ENCODE data around the gene VEGFD.

Gene VEGFD

DNA sequence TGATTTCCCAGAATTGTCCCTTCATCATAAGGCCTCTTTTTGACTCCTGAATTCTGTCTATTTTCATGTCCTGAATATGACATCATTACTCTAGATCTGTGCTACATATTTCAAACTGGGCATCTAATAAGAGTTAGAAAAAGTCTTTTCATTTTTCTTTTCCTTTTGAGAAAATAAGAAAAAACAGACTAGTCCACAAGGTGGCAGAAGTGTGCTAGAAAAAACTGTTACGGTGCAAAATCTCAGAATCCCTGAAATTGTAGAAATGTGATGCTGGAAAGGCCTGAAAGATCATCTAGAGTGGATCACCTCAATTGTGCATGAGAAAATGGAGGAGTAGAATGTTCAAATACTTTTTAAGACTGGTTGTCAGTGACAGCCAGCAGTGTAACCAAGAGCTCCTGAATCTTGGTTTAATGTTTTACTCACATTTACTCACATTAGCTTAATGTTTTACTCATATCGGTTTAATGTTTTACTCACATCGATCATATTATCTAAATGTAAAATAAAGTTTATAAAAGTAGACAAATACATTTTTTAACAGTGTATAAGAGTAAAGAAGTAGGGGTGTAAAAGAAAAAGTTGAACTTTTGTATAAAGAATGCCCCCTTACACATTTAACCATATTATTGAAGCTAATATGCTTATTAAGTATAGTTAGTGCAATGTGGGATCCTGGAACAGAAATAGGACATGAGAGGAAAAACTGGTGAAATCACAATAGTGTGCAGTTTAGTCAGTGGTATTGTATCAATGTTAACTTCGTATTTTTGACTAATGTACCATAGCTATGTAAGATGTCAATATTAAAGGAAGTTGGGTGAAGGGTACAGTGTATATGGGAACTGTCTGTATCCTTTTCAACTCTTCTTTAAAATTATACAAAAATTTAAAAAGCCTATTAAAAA, 84.0 kb downstream of the VEGFD start:
- peak; percentile 57 for DNase-seq

DNA sequence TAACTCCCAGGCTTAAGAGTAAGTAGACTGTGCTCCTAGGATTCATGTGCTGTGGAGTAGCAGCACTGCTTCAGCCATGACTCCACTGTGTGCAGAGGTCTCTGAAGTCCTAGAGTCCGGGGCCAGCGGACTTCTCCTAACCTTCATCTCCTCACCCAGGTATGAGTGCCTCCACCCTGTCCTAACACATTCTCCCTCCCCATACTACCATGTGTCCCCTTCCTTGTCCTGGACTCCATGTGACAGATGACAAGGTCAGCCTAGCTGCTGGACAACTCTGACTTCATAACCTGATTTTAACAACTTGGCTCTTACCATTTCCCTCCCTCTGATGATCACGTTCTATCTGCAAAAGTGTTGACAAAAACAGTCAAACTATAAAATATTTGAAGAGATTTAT, 85.4 kb downstream of the VEGFD start:
- no peak for DNase-seq

DNA sequence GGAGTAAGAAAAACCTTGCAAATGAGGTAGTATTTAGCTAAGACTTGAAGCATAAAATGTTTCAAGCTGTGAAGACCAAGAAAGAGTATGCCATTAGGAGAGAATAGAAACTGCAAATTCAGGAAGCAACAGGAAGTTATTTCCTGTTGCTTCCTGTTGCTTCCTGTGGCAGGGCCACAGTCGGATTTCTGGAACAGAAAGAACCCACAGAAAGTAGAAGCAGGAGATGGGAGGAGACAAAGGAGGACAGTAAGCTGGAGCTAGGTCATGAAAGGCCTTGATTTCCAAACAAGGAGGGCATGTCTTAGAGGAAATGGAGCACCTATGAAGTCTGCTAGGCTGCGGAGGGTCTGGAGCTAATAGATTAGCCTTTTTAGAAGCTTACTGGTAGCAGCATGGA, 86.0 kb downstream of the VEGFD start:
- DNase-seq = no peak
